Liver (tissue), 9 donors: ENCODE data around the gene POC5. TPM values are rescaled to one million over a fixed set of nuclear protein-coding genes. Genes with fewer than 3 reads are reported as not detected.

Experiments
- DNase-seq: peaks from one replicate; pipeline ENCODE4 v3.0.0-alpha.2; 2017; ENCODE audit warnings: low spot score
- H3K27ac ChIP-seq, 2 donors: one replicate each; pipeline ENCODE4 v1.7.0; 2013; ENCODE audit warnings: inconsistent platforms in 2 of 2, low read length in 2 of 2, control low read depth in 1 of 2, low read depth in 1 of 2, mild to moderate bottlenecking in 1 of 2
- H3K27me3 ChIP-seq, 4 donors: one replicate each; pipeline versions ENCODE4 v1.6.1 to v1.7.0; 2013; ENCODE audit warnings: low read length in 3 of 4, inconsistent platforms in 1 of 4, mild to moderate bottlenecking in 1 of 4, moderate library complexity in 1 of 4; ENCODE audit not compliant: control insufficient read depth in 4 of 4, insufficient read depth in 4 of 4
- H3K36me3 ChIP-seq, 4 donors: one replicate each; pipeline versions ENCODE4 v1.6.1 to v1.7.0; 2013; ENCODE audit warnings: low read length in 3 of 4, mild to moderate bottlenecking in 3 of 4, low read depth in 1 of 4, moderate library complexity in 1 of 4; ENCODE audit not compliant: control insufficient read depth in 4 of 4, insufficient read depth in 3 of 4
- H3K4me1 ChIP-seq, 4 donors: one replicate each; pipeline versions ENCODE4 v1.6.1 to v1.7.0; 2013; ENCODE audit warnings: low read length in 3 of 4, mild to moderate bottlenecking in 3 of 4, moderate library complexity in 1 of 4; ENCODE audit not compliant: control insufficient read depth in 4 of 4, insufficient read depth in 4 of 4
- H3K4me3 ChIP-seq, 3 donors: one replicate each; pipeline versions ENCODE4 v1.6.1 to v1.7.0; 2013; ENCODE audit warnings: low read length in 3 of 3, control low read depth in 1 of 3, low read depth in 1 of 3, mild to moderate bottlenecking in 1 of 3
- H3K9ac ChIP-seq, 2 donors: one replicate each; pipeline ENCODE4 v1.7.0; 2013; ENCODE audit warnings: low read length in 2 of 2, mild to moderate bottlenecking in 2 of 2, moderate library complexity in 2 of 2, control low read depth in 1 of 2, low read depth in 1 of 2
- H3K9me3 ChIP-seq, 4 donors: one replicate each; pipeline versions ENCODE4 v1.6.1 to v1.7.0; 2013; ENCODE audit warnings: low read length in 3 of 4; ENCODE audit not compliant: control insufficient read depth in 4 of 4
- EGR1 ChIP-seq, 2 donors: IDR thresholded peaks; 2 replicates each; pipeline ENCODE4 v1.6.1; 2016 to 2018; ENCODE audit warnings: antibody characterized with exemption in 2 of 2, low read depth in 2 of 2
- FOXA1 ChIP-seq: IDR thresholded peaks from 2 replicates; pipeline ENCODE4 v1.6.1; 2016; ENCODE audit warnings: antibody characterized with exemption
- FOXA2 ChIP-seq: IDR thresholded peaks from 2 replicates; pipeline ENCODE4 v1.6.1; 2016; ENCODE audit warnings: antibody characterized with exemption
- GABPA ChIP-seq, 2 donors: IDR thresholded peaks in 1 of 2; conservative IDR thresholded peaks in 1 of 2; 2 replicates each; pipeline ENCODE4 v1.6.1; 2016; ENCODE audit warnings: antibody characterized with exemption in 2 of 2, mild to moderate bottlenecking in 1 of 2, moderate library complexity in 1 of 2
- HNF4A ChIP-seq, 2 donors: conservative IDR thresholded peaks; 2 replicates each; pipeline ENCODE4 v1.6.1; 2016; ENCODE audit warnings: antibody characterized with exemption in 2 of 2, mild to moderate bottlenecking in 2 of 2
- HNF4G ChIP-seq: IDR thresholded peaks from 2 replicates; pipeline ENCODE4 v1.6.1; 2016; ENCODE audit warnings: antibody characterized with exemption
- JUND ChIP-seq, 2 donors: IDR thresholded peaks; 2 replicates each; pipeline ENCODE4 v1.6.1; 2016; ENCODE audit warnings: antibody characterized with exemption in 2 of 2
- NR2F2 ChIP-seq: IDR thresholded peaks from 2 replicates; pipeline ENCODE4 v1.6.1; 2016; ENCODE audit warnings: antibody characterized with exemption
- RAD21 ChIP-seq, 2 donors: IDR thresholded peaks; 2 replicates each; pipeline ENCODE4 v1.6.1; 2016; ENCODE audit warnings: antibody characterized with exemption in 2 of 2, mild to moderate bottlenecking in 2 of 2
- RXRA ChIP-seq, 2 donors: IDR thresholded peaks; 2 replicates each; pipeline ENCODE4 v1.6.1; 2017 to 2018; ENCODE audit warnings: antibody characterized with exemption in 2 of 2, mild to moderate bottlenecking in 1 of 2
- SP1 ChIP-seq: IDR thresholded peaks from 2 replicates; pipeline ENCODE4 v1.6.1; 2018; ENCODE audit warnings: antibody characterized with exemption, mild to moderate bottlenecking
- TAF1 ChIP-seq: conservative IDR thresholded peaks from 2 replicates; pipeline ENCODE4 v1.6.1; 2016; ENCODE audit warnings: antibody characterized with exemption, mild to moderate bottlenecking
- YY1 ChIP-seq: IDR thresholded peaks from 2 replicates; pipeline ENCODE4 v1.6.1; 2016; ENCODE audit warnings: antibody characterized with exemption, mild to moderate bottlenecking
- WGBS: extraction: QIAGEN DNeasy Blood & Tissue Kit; methylation state at CpG from one replicate; pipeline ENCODE4 v1.1.7; 2013; 5-methylcytosine and 5-hydroxymethylcytosine counted together
- polyA plus RNA-seq, 2 donors: library from polyadenylated mRNA; stranded (reverse) in 1 of 2; unstranded in 1 of 2; fragments of 200-250 nt in 1 of 2; fragments of >200 nt in 1 of 2; fragmentation: Nextera tagmentation in 1 of 2; extraction: Ambion mirVana in 1 of 2; gene quantifications; one replicate each; pipeline versions ENCODE4 v1.2.1 to v1.2.3, GENCODE V29; 2013 to 2015
- total RNA-seq, 2 donors: library from RNA; depleted of rRNA; stranded (reverse); fragments of >200 nt; gene quantifications; one replicate each; pipeline ENCODE4 v1.2.3, GENCODE V29; 2014
- TF ChIP-seq, protein P1 (sequence below): IDR thresholded peaks from 2 replicates; pipeline ENCODE4 v1.6.1; 2016; ENCODE audit warnings: antibody characterized with exemption
- TF ChIP-seq, protein P2 (sequence below): IDR thresholded peaks from 2 replicates; pipeline ENCODE4 v1.6.1; 2016; ENCODE audit warnings: antibody characterized with exemption, mild to moderate bottlenecking
- TF ChIP-seq, protein P3 (sequence below): IDR thresholded peaks from 2 replicates; pipeline ENCODE4 v1.6.1; 2016; ENCODE audit warnings: antibody characterized with exemption
- TF ChIP-seq, protein P4 (sequence below): IDR thresholded peaks from 2 replicates; pipeline ENCODE4 v1.6.1; 2016; ENCODE audit warnings: antibody characterized with exemption
- TF ChIP-seq, protein P5 (sequence below): fragments of 150-350 bp; IDR thresholded peaks from 2 replicates; pipeline ENCODE4 v1.5.1; 2017; ENCODE audit warnings: improper control_type of control experiment, low read depth, low read length; ENCODE audit not compliant: missing input control
- donor health status: healthy.
- donor health status: healthy.
- donor health status: healthy.
- donor health status: healthy.
- donor health status: healthy.

Gene POC5
- total and polyA plus RNA-seq, 4 donors = 2.3 to 6.7 (median 5.1) TPM

DNA sequence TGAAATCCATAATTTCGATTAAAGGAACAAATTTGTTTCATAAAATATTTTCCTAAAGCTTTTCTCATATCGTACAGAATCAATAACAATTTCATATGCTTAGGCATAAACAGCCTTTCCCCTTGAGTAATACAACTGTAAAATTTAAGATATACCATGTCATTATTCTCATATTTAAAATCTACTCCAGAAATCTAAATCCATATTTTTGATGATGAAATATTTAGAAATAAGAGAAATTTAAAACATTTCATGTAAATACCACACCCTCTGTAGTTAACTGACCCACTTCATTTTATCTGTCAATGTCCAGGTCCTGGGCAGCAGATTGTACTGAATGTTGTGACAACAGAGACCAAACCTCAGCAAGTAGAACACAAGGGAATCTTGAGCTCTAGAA lies 5.1 kb downstream of the POC5 start:
- DNase-seq = no peak
- H3K4me3 ChIP-seq = no peak overlapping the region
- H3K36me3 ChIP-seq = peaks cover 0 to 9% (median 0%) of the 10 kb centered on the region in 4 donors
- WGBS = 95% methylated on average over 2 of the region's 2 CpGs
- no peaks in the 10 kb centered on the region for H3K27me3 ChIP-seq
- TF ChIP-seq YY1 = no peak
- no peak for TF ChIP-seq HNF4G
- no peak for TF ChIP-seq EGR1 (IDR thresholded peaks at IDR 0.05; ENCODE audit: low read depth in 2 of 2)
- no peak for TF ChIP-seq JUND (IDR thresholded peaks at IDR 0.05)
- TF ChIP-seq RXRA (IDR thresholded peaks at IDR 0.05) = no peak
- TF ChIP-seq, protein P1, sequence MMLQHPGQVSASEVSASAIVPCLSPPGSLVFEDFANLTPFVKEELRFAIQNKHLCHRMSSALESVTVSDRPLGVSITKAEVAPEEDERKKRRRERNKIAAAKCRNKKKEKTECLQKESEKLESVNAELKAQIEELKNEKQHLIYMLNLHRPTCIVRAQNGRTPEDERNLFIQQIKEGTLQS = no peak
- TF ChIP-seq RAD21 (IDR thresholded peaks at IDR 0.05) = no peak
- TF ChIP-seq NR2F2 = no peak
- TF ChIP-seq, protein P2, sequence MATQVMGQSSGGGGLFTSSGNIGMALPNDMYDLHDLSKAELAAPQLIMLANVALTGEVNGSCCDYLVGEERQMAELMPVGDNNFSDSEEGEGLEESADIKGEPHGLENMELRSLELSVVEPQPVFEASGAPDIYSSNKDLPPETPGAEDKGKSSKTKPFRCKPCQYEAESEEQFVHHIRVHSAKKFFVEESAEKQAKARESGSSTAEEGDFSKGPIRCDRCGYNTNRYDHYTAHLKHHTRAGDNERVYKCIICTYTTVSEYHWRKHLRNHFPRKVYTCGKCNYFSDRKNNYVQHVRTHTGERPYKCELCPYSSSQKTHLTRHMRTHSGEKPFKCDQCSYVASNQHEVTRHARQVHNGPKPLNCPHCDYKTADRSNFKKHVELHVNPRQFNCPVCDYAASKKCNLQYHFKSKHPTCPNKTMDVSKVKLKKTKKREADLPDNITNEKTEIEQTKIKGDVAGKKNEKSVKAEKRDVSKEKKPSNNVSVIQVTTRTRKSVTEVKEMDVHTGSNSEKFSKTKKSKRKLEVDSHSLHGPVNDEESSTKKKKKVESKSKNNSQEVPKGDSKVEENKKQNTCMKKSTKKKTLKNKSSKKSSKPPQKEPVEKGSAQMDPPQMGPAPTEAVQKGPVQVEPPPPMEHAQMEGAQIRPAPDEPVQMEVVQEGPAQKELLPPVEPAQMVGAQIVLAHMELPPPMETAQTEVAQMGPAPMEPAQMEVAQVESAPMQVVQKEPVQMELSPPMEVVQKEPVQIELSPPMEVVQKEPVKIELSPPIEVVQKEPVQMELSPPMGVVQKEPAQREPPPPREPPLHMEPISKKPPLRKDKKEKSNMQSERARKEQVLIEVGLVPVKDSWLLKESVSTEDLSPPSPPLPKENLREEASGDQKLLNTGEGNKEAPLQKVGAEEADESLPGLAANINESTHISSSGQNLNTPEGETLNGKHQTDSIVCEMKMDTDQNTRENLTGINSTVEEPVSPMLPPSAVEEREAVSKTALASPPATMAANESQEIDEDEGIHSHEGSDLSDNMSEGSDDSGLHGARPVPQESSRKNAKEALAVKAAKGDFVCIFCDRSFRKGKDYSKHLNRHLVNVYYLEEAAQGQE = no peak
- TF ChIP-seq HNF4A (conservative IDR thresholded peaks at IDR 0.05) = no peak
- TF ChIP-seq SP1 = no peak
- H3K4me1 ChIP-seq = peaks cover 3 to 12% (median 7%) of the 10 kb centered on the region in 4 donors
- no peak overlapping the region for H3K27ac ChIP-seq
- H3K9me3 ChIP-seq = no peaks in the 10 kb centered on the region
- H3K9ac ChIP-seq = no peak overlapping the region

DNA sequence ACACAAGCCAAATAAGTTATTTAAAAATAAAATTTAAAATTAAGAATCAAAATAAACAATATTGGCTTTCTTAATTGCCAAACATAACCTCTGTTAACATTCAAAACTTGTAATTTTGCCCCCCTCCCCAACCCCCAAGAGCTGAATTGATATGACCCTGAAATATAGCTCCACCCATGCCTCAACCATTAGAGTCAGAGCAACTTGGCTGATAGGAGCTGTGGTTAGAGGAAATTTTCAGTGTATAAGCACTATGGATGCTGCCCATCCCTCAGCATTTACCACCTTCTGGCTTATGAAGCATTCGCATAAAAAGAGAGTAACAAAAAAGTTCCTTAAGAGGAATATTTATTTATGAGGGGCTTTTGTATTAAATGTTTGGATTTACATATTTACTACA lies 6.1 kb downstream of the POC5 start:
- Histone ChIP-seq H3K36me3 (peaks cover 0 to 10% (median 0%) of the 10 kb centered on the region in 4 donors), H3K27me3 (no peaks in the 10 kb centered on the region), H3K4me1 (peaks cover 0 to 3% (median 1%) of the 10 kb centered on the region in 4 donors), H3K9ac (no peak overlapping the region), H3K4me3 (no peak overlapping the region), H3K9me3 (no peaks in the 10 kb centered on the region), H3K27ac (no peak overlapping the region)
- DNase-seq = no peak
- TF ChIP-seq, protein P3, sequence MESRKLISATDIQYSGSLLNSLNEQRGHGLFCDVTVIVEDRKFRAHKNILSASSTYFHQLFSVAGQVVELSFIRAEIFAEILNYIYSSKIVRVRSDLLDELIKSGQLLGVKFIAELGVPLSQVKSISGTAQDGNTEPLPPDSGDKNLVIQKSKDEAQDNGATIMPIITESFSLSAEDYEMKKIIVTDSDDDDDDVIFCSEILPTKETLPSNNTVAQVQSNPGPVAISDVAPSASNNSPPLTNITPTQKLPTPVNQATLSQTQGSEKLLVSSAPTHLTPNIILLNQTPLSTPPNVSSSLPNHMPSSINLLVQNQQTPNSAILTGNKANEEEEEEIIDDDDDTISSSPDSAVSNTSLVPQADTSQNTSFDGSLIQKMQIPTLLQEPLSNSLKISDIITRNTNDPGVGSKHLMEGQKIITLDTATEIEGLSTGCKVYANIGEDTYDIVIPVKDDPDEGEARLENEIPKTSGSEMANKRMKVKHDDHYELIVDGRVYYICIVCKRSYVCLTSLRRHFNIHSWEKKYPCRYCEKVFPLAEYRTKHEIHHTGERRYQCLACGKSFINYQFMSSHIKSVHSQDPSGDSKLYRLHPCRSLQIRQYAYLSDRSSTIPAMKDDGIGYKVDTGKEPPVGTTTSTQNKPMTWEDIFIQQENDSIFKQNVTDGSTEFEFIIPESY = no peak
- no peak for TF ChIP-seq EGR1 (IDR thresholded peaks at IDR 0.05; ENCODE audit: low read depth in 2 of 2)
- no peak for TF ChIP-seq RXRA (IDR thresholded peaks at IDR 0.05)
- no peak for TF ChIP-seq NR2F2
- TF ChIP-seq, protein P4, sequence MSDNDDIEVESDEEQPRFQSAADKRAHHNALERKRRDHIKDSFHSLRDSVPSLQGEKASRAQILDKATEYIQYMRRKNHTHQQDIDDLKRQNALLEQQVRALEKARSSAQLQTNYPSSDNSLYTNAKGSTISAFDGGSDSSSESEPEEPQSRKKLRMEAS = no peak
- TF ChIP-seq, protein P2 = no peak
- TF ChIP-seq JUND (IDR thresholded peaks at IDR 0.05) = no peak
- no peak for TF ChIP-seq HNF4A (conservative IDR thresholded peaks at IDR 0.05)
- TF ChIP-seq, protein P5, sequence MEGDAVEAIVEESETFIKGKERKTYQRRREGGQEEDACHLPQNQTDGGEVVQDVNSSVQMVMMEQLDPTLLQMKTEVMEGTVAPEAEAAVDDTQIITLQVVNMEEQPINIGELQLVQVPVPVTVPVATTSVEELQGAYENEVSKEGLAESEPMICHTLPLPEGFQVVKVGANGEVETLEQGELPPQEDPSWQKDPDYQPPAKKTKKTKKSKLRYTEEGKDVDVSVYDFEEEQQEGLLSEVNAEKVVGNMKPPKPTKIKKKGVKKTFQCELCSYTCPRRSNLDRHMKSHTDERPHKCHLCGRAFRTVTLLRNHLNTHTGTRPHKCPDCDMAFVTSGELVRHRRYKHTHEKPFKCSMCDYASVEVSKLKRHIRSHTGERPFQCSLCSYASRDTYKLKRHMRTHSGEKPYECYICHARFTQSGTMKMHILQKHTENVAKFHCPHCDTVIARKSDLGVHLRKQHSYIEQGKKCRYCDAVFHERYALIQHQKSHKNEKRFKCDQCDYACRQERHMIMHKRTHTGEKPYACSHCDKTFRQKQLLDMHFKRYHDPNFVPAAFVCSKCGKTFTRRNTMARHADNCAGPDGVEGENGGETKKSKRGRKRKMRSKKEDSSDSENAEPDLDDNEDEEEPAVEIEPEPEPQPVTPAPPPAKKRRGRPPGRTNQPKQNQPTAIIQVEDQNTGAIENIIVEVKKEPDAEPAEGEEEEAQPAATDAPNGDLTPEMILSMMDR = no peak
- TF ChIP-seq FOXA1 = no peak
- TF ChIP-seq, protein P1 = no peak
- no peak for TF ChIP-seq HNF4G
- no peak for TF ChIP-seq YY1
- TF ChIP-seq TAF1 = no peak
- TF ChIP-seq GABPA (IDR thresholded peaks at IDR 0.05 in 1 of 2, conservative IDR thresholded peaks at IDR 0.05 in 1 of 2) = no peak
- no peak for TF ChIP-seq RAD21 (IDR thresholded peaks at IDR 0.05)
- TF ChIP-seq FOXA2 = no peak
- TF ChIP-seq SP1 = no peak
- 96% methylated on average over 1 of the region's 1 CpG for WGBS
